ENCODE measurements around the gene RBMS1.

RBMS1 gene

DNA sequence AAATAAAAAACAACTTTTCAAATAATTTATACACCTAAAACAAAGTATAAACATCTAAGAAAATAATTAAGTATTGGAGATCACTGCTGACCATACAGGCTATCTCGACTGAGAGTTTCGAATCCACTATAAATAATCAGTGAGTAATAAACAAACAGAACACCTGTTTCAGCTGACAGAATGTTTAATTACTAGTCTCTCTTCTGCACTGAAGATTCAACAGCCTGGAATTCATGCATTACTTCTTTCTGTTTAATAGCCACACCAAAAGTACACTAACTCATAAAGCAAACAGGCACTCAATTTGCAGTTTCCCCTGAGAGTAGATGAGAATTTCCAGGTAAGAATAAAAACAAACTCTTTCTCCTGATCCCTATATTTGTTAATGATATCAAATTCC is 138.5 kb downstream of the RBMS1 start:
- FAIRE-seq = no peak
- no peak for TF ChIP-seq POLR2AphosphoS5 (IDR thresholded peaks at IDR 0.05; ENCODE audit: low read depth, low read length)
- TF ChIP-seq PAX5 (IDR thresholded peaks at IDR 0.05; ENCODE audit: insufficient read depth, low read length, severe bottlenecking) = no peak
- DNase-seq (ENCODE audit: insufficient read length, low spot score) = no peak

DNA sequence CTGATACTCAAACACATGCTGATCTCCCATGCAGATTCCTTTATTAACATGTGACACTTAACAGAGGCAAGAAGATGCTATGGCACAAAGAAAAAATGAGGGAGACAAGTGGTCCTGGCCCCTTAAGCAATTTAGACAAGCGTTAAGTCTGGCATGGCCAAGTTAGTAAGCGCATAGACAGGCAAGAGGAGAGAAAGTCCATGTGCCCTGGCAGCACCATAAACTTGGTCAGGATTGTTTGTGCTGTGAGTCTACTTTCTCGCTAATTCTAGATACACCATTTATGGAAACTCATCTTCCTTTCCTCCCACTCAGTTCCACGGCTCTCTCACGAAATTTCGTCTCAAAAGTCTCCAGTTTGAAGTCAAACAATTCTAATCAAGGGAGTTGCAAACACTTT is 138.9 kb downstream of the RBMS1 start:
- DNase-seq (ENCODE audit: insufficient read length, low spot score) = no peak
- no peak for TF ChIP-seq TAF1 (IDR thresholded peaks at IDR 0.05; ENCODE audit: low read depth, low read length)
- no peak for TF ChIP-seq POU2F2 (IDR thresholded peaks at IDR 0.05; ENCODE audit: low read depth, low read length)
- TF ChIP-seq POLR2AphosphoS5 (IDR thresholded peaks at IDR 0.05; ENCODE audit: low read depth, low read length) = no peak
- TF ChIP-seq PAX5 (IDR thresholded peaks at IDR 0.05; ENCODE audit: insufficient read depth, low read length, severe bottlenecking) = no peak
- TF ChIP-seq SPI1 (IDR thresholded peaks at IDR 0.05; ENCODE audit: low read depth, low read length) = no peak
- no peak for TF ChIP-seq POLR2A (IDR thresholded peaks at IDR 0.05; ENCODE audit: low read depth, low read length)
- no peak for FAIRE-seq

- no peak for DNase-seq (ENCODE audit: insufficient read length, low spot score)
- FAIRE-seq = no peak
- no peak for TF ChIP-seq POU2F2 (IDR thresholded peaks at IDR 0.05; ENCODE audit: low read depth, low read length)
- TF ChIP-seq TAF1 (IDR thresholded peaks at IDR 0.05; ENCODE audit: low read depth, low read length) = no peak
- no peak for TF ChIP-seq POLR2AphosphoS5 (IDR thresholded peaks at IDR 0.05; ENCODE audit: low read depth, low read length)
- no peak for TF ChIP-seq POLR2A (IDR thresholded peaks at IDR 0.05; ENCODE audit: low read depth, low read length)
- no peak for TF ChIP-seq SPI1 (IDR thresholded peaks at IDR 0.05; ENCODE audit: low read depth, low read length)
These were observed 139.8 kb downstream of the RBMS1 start for GRCh38 chr2:160353813-160354212.

- no peak for DNase-seq (ENCODE audit: insufficient read length, low spot score)
- no peak for FAIRE-seq
- TF ChIP-seq SPI1 (IDR thresholded peaks at IDR 0.05; ENCODE audit: low read depth, low read length) = no peak
- no peak for TF ChIP-seq PAX5 (IDR thresholded peaks at IDR 0.05; ENCODE audit: insufficient read depth, low read length, severe bottlenecking)
- no peak for TF ChIP-seq POLR2AphosphoS5 (IDR thresholded peaks at IDR 0.05; ENCODE audit: low read depth, low read length)
- TF ChIP-seq POU2F2 (IDR thresholded peaks at IDR 0.05; ENCODE audit: low read depth, low read length) = no peak
- no peak for TF ChIP-seq TAF1 (IDR thresholded peaks at IDR 0.05; ENCODE audit: low read depth, low read length)
- TF ChIP-seq POLR2A (IDR thresholded peaks at IDR 0.05; ENCODE audit: low read depth, low read length) = no peak
These were observed 140.4 kb downstream of the RBMS1 start for GRCh38 chr2:160353166-160353565.

- FAIRE-seq = peak; percentile 61
- TF ChIP-seq SPI1 (IDR thresholded peaks at IDR 0.05; ENCODE audit: low read depth, low read length) (no peak), PAX5 (IDR thresholded peaks at IDR 0.05; ENCODE audit: insufficient read depth, low read length, severe bottlenecking) (no peak), POU2F2 (IDR thresholded peaks at IDR 0.05; ENCODE audit: low read depth, low read length) (no peak), POLR2AphosphoS5 (IDR thresholded peaks at IDR 0.05; ENCODE audit: low read depth, low read length) (no peak), TAF1 (IDR thresholded peaks at IDR 0.05; ENCODE audit: low read depth, low read length) (no peak), POLR2A (IDR thresholded peaks at IDR 0.05; ENCODE audit: low read depth, low read length) (no peak)
- no peak for DNase-seq (ENCODE audit: insufficient read length, low spot score)
These were observed 141.1 kb downstream of the RBMS1 start for GRCh38 chr2:160352500-160352899.

GRCh38 chr2:160351956-160352355 is 141.7 kb downstream of the RBMS1 start:
- DNase-seq (ENCODE audit: insufficient read length, low spot score) (no peak), FAIRE-seq (no peak)
- TF ChIP-seq TAF1 (IDR thresholded peaks at IDR 0.05; ENCODE audit: low read depth, low read length) (no peak), POU2F2 (IDR thresholded peaks at IDR 0.05; ENCODE audit: low read depth, low read length) (no peak), POLR2A (IDR thresholded peaks at IDR 0.05; ENCODE audit: low read depth, low read length) (no peak), PAX5 (IDR thresholded peaks at IDR 0.05; ENCODE audit: insufficient read depth, low read length, severe bottlenecking) (no peak), POLR2AphosphoS5 (IDR thresholded peaks at IDR 0.05; ENCODE audit: low read depth, low read length) (no peak), SPI1 (IDR thresholded peaks at IDR 0.05; ENCODE audit: low read depth, low read length) (no peak)

GRCh38 chr2:160349306-160349705 is 144.3 kb downstream of the RBMS1 start:
- DNase-seq (ENCODE audit: insufficient read length, low spot score) = no peak
- TF ChIP-seq SPI1 (IDR thresholded peaks at IDR 0.05; ENCODE audit: low read depth, low read length) = no peak
- TF ChIP-seq POLR2A (IDR thresholded peaks at IDR 0.05; ENCODE audit: low read depth, low read length) = no peak
- TF ChIP-seq POU2F2 (IDR thresholded peaks at IDR 0.05; ENCODE audit: low read depth, low read length) = no peak
- no peak for TF ChIP-seq PAX5 (IDR thresholded peaks at IDR 0.05; ENCODE audit: insufficient read depth, low read length, severe bottlenecking)
- TF ChIP-seq TAF1 (IDR thresholded peaks at IDR 0.05; ENCODE audit: low read depth, low read length) = no peak
- no peak for TF ChIP-seq POLR2AphosphoS5 (IDR thresholded peaks at IDR 0.05; ENCODE audit: low read depth, low read length)
- no peak for FAIRE-seq

DNA sequence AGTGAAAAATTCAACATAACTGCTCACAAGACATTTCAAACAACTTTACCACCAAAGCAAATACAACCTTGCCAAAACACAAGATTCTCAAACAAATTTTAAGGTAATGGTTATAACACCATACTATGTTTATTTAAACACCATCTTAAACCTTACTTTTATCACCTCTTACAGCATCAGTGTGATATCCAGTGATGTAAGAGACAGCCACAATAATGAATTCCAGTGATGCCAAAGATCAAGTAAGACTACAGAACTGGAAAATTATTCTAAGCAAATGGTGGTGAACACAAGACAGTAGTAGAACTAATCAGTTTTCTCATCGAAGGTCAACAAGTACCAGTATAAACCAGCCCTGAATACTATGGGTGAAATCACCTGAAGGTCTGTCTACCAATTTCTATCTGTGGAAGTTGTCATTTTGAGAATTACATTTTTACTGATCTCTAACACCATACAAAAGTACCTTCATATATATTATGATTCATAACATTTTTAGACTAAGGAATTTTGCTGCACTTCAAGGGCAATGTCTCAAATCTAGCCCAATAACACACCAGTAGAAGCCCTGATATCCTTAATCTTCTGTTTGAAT is 146.2 kb downstream of the RBMS1 start:
- TF ChIP-seq PAX5 (IDR thresholded peaks at IDR 0.05; ENCODE audit: insufficient read depth, low read length, severe bottlenecking) = no peak
- TF ChIP-seq TAF1 (IDR thresholded peaks at IDR 0.05; ENCODE audit: low read depth, low read length) = no peak
- TF ChIP-seq POLR2AphosphoS5 (IDR thresholded peaks at IDR 0.05; ENCODE audit: low read depth, low read length) = no peak
- TF ChIP-seq SPI1 (IDR thresholded peaks at IDR 0.05; ENCODE audit: low read depth, low read length) = no peak
- no peak for TF ChIP-seq POLR2A (IDR thresholded peaks at IDR 0.05; ENCODE audit: low read depth, low read length)
- no peak for TF ChIP-seq POU2F2 (IDR thresholded peaks at IDR 0.05; ENCODE audit: low read depth, low read length)
- DNase-seq (ENCODE audit: insufficient read length, low spot score) = no peak
- no peak for FAIRE-seq

- DNase-seq (ENCODE audit: insufficient read length, low spot score) = no peak
- no peak for TF ChIP-seq SPI1 (IDR thresholded peaks at IDR 0.05; ENCODE audit: low read depth, low read length)
- no peak for TF ChIP-seq POLR2A (IDR thresholded peaks at IDR 0.05; ENCODE audit: low read depth, low read length)
- TF ChIP-seq PAX5 (IDR thresholded peaks at IDR 0.05; ENCODE audit: insufficient read depth, low read length, severe bottlenecking) = no peak
- no peak for TF ChIP-seq TAF1 (IDR thresholded peaks at IDR 0.05; ENCODE audit: low read depth, low read length)
- TF ChIP-seq POU2F2 (IDR thresholded peaks at IDR 0.05; ENCODE audit: low read depth, low read length) = no peak
- no peak for TF ChIP-seq POLR2AphosphoS5 (IDR thresholded peaks at IDR 0.05; ENCODE audit: low read depth, low read length)
- no peak for FAIRE-seq
These were observed 148.4 kb downstream of the RBMS1 start for GRCh38 chr2:160345071-160345764.

Measured in GM12891 (cell line).